ENCODE results near the gene ADGRB3.
"Not testable (repeated sequence)": the region's sequence is repeated elsewhere in the genome, so short reads cannot be mapped to it uniquely, and the experiment has no call there.

ADGRB3 gene

DNA sequence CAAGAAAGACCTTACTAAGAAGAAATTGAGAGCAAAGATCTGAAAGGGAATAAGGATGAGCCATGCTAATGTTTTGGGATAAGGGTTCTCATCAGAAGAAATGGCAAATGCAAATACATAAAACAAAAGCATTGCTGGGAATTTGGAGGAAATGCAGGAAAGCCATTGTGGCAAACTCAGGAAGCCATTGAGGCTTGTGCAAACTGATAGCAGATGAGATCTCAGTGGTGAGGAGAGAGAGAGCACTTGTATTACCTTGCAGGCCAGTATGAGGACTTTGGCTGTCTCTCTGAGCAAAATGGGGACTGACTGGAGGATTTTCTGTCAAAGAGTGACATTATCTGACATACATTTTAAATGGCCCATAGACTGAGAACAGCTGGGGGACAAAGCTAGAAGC, 103.0 kb downstream of the ADGRB3 start:
- DNase-seq (ENCODE audit: low read depth in 3 of 3): no peak

DNA sequence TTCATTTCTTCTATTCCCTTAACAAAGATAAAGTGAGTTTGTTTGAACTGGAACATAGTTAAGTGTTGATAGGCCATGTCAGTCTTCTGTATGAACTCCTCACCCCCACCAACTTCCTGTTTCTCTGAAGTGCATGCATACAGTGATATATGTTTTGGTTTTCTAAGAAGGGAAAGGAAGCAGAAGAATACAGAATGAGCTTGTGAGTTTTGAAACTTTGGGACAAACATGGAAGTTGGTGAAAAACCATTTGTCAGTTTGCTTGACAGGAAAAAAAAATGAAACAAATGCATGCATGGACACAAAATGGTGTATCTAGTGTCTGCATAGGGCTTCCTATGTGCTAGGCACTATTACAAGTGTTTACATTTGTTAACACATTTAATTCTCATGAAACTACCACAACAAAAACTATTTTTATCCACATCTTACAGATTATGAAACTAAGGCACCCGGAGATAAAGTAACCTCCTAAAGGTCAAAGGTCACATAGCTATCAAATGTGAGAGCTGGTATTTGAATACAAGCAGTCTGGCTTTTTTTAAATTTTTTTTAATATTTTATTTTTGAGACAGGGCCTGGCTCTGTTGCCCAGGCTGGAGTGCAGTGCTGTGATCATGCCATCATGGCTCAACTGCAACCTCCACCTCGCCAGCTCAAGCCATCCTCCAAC, 105.9 kb downstream of the ADGRB3 start:
- DNase-seq (ENCODE audit: low read depth in 3 of 3): no peak

DNA sequence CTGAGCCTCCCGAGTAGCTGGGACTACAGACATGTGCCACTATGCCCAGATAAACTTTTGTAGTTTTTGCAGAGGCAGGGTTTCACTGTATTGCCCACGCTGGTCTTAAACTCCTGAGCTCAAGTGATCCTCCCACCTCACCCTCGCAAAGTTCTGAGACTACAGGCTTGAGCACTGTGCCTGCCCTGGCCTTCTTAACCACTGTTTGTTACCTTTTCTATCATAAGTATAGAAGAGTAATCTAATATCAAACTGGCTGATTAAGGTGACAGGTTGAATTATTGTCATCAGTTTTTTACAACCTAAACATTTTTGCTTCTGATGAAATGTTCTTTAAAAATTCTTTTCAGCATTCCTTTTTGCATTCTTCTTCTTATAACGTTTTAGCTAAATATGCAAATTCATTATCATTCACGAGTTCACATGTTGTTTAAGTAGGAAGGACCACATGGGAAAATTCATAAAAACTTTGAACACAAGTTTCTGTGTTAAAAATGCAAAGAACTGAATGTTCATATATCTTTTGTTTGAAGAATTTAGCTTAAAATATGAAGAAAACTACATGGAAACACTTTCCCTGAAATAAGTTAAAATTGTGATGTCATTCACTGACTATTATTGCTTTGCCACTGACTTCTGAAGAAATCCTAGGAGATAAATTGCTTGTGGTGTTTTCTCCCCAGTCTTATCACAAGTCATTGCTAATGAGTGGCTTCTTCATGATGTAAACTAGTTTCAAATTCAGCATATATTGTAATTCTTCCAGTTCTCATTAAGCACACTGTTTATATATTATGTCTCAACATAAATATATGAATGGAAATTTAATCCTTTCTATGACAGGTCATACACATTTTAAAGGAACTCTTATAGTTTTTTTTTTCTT, 106.7 kb downstream of the ADGRB3 start:
- no peak for DNase-seq (ENCODE audit: low read depth in 3 of 3)

DNA sequence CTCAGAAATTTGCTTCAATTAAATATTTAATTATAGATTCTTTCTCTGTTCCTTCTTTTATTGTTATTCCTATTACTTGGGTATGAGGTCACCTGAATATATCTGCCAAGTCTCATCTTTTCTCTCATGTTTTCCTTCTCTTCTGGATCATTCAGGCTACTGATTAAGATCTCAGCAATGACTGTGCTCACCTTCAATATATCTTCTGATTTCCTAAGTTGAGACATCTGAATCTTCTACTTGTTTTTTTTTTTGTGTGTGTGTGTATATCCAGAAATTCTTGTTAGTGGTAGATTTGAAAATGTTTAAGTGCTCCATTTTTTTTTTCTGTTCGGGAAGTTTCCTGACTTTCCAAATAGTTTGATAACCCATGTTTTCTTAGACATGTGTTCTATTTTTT, 108.0 kb downstream of the ADGRB3 start:
- DNase-seq (ENCODE audit: low read depth in 3 of 3): no peak

DNA sequence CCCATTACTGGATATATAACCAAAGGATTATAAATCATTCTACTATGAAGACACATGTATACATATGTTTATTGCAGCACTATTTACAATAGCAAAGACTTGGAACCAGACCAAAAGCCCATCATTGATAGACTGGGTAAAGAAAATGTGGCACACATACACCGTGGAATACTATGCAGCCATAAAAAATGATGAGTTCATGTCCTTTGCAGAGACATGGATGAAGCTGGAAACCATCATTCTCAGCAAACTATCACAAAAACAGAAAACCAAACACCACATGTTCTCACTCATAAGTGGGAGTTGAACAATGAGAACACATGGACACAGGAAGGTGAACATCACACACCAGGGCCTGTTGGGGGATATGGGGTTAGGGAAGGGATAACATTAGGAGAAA, 109.3 kb downstream of the ADGRB3 start:
- DNase-seq (ENCODE audit: low read depth in 3 of 3): not testable (repeated sequence)

DNA sequence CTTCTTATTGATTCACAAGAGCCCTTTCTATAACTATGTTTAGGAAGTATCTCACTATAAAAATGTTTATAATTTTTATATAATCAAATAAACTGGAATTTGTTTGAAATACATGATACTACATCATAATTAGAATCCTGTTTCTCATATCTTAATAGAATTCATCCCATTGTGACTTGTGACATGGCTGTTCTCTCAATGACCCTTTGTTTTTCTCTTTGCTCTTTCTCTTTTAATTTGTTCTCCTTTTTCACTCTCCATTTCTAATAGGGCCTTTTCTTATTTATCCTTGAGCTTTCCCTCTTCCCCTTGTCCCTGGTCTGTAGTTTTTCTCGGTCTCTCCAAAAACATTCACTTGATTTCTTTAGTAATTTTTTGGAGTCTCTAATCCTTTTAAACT, 111.3 kb downstream of the ADGRB3 start:
- no peak for DNase-seq (ENCODE audit: low read depth in 3 of 3)

DNA sequence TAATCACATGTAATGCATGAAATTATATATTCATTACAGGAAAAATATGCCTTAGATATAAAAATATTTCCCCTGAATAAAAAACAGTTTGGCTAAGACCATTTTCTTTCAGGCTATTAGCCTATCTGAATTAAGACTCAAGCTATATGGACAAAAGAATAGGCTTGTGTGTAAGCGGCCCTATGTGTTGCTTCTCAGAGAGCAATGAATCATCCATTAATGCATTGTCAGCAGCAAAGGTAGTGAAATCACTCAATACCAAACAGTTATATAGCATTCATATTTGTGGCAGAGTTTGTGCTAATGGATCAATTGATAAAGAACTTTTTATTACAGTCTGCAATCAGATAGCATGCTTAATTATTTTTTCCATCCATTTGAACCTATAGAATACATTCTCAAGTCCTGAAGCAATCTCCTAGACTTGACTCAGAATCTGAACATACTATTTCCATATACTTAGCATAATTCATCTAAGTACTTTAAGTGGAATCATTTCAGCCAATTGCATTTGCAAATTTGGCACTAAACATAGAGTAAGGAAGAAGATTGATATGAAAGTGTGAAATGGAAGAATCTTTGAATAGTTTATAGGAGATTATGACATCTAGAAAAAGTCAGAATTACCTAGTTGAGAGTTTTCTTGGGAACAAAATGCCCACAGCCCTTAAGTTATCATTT, 112.2 kb downstream of the ADGRB3 start:
- DNase-seq (ENCODE audit: low read depth in 3 of 3): no peak

DNA sequence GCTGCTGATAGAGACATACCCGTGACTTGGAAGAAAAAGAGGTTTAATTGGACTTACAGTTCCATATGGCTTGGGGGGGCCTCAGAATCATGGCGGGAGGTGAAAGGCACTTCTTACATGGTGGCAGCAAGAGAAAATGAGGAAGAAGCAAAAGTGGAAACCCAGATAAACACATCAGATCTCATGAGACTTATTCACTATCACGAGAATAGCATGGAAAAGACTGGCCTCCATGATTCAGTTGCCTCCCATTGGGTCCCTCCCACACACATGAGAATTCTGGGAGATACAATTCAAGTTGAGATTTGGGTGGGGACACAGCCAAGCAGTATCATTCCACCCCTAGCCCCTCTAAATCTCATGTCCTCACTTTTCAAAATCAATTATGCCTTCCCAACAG, 112.8 kb downstream of the ADGRB3 start:
- not testable (repeated sequence) for DNase-seq (ENCODE audit: low read depth in 3 of 3)

DNA sequence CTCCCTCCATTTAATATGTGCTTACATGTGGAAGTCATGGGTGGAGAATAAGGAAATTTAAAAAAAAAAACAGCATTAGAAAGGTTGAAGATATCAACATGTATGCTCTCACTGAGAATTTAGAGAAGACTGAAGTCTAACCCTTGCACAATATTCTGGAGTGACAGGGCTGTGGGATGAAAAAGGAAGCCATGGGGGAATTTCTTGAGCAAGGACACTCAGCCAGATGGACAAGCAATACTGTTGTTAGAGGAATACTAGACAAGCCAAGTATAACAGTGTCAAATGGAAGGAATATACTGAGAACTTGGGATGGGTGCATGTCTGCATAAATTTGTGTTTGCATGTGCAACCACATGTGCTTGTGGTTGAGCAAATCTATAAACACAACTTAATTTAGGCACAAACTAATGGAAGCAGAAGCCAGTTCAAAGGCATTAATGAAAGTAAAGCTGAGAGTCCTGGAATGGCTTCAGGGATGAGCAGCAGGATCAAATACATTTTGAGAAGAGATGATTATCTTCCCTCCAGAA, 119.7 kb downstream of the ADGRB3 start:
- DNase-seq (ENCODE audit: low read depth in 3 of 3): no peak

DNA sequence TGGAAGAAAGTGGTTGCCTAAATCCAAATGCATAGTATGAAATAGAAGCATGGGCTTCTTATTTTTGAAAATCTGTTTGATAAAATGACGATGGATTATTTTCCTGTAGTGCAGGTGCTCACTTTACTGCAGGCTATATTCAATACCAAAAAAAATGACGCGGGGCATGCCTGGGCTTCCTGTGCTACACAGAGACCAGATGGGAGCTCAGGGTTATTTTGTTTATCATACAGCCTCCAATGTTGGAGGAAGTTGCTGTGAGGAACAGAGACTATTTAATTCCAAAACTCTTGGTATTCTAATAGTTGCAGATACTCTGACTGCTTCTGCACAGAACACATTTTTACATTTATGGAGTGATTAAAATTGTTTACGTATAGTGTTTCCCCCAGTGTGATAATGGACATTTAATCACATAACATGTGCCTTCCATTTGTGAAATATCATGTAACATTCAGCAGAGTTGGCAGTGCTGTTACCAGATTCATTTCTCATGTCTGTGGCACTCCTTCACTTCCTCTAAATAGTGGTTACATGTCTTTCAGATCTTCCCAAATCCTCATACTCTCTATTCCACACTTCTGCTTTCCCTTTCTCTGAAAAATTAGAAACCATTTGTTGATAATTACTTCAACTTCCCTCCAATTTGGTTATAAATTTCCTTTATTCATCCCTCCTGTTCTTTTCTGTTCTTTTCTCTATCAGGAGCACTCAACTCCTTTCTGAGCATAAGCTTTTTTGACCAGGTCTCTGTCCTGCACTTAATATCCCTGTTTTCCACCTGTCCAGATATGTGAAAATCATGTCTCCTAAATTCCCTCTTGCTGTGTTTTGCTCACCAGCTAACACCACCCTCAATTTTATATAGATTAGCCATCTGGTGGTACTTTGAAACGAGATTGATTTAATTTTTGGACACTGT, 121.6 kb downstream of the ADGRB3 start:
- no peak for DNase-seq (ENCODE audit: low read depth in 3 of 3)

DNA sequence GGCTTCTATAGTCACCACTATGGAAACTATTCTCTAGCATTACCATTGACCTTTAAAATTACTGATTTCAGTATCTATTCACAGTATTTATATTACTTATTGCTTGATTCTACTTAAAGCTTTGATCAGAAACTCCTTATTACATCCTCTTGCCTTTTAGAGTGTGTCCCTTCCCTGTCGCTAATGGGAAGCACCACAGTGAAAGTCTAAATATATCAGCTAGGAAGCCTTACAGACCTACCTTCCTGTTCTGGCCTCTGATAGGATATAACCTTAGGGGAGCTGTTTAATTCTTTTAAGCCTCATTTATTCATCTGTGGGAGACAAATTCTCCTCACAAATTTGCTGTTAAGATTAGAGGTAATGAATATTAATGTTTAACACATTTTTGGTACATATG, 122.7 kb downstream of the ADGRB3 start:
- DNase-seq (ENCODE audit: low read depth in 3 of 3): no peak

DNA sequence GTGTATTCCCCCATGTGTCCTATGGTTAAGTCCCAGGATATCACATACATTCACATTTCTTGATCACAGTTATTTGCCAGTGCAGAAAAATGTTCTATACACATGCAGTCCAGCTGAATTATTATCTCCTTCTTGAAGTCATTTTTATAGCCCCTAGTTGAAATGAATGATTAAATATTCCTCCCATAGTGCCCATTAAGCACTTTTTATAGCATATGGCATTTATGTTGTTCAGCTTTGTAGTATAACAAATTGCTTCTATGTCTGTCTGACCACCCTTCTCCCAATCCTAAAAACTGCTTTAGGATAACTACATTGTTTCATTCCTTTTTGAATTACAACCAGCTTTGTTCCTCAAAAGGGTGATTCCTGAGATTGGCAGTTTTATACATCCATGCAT, 123.5 kb downstream of the ADGRB3 start:
- DNase-seq (ENCODE audit: low read depth in 3 of 3): no peak

DNA sequence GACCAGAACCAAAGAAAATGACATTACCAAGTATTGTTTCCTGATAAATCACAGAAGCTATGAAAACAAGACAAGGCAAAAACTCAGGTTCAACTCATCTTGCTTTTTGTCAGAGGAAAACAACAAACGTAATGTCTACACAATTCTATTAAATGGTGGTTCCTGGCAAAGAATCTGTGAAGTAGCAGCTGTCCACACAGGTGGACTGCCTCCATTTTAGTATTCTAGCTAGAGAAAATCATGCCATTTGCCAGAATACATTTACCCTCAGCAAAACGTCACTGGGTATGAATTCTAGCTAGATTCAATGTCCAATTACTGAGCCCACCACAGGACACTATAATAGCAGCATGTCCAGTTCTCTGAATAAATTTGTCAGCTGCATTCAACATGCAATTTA, 125.4 kb downstream of the ADGRB3 start:
- no peak for DNase-seq (ENCODE audit: low read depth in 3 of 3)

DNA sequence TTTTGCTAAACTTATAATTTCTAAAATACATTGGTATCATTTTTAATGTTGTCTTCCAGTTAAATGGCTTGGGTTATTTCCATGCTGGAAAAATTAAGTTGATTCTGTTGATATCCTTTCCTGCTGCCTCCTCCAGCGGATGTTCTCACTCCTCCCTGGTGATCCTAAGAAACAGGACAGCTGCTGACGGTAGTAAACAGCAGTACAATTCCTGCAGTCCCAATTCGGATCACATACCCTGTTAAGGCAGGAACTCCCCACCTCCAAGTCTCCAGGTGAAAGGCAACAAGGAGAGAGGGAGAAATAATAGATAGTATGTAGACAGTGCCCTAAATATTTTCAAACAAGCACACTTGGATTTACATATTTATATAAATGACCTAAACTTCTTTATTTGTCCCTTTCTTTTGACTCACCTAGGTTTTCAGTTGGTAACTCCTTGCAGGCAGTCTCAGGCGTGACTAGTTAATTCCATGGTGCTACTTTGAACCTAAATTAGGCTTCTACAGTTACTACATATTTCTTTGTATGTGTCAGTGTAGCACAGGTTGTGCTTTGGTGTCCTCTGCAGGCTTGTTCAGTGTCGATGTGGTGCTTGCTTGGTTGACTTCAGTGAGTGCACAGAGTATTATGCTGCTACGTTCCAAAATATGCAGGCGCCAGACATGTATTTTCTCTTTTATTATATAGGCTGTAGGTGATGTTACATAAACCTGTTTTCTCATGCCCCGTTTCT, 126.0 kb downstream of the ADGRB3 start:
- no peak for DNase-seq (ENCODE audit: low read depth in 3 of 3)

DNA sequence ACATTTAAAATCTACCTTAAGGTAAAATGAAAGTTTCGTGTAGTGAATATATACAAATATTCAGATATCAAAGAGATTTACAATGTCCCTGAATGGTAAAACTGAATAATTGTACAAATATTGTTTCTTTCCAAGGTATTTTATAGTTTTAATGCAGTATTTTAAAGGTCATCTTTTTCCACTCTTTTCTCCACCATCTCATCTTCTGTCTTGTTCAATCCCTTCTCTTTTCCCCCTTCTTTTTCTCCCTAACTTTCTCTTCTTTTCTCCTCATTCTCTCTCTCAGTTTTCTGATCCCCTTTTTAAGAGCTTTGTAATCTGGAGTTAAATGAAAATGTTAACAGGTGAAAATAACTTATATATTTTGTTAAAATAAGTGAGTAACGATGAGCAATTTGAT, 126.9 kb downstream of the ADGRB3 start:
- DNase-seq (ENCODE audit: low read depth in 3 of 3): no peak

DNA sequence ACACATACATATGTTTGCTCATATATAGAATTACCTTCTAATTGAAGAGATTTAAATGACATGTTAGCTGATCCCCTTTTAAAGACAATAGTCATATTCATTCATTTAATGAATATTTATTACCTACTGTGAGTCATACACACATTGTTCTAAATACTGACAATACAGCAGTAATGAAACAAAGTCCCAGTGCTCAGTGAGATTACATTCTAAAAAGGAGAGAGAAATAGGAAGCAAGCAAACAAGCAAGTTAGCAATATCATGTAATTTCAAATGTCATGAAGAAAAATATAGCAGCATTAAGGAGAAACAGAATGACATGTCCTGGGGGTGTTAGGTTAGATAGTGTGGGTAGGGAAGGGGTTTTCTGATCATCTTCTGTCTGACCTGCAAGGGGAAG, 136.3 kb downstream of the ADGRB3 start:
- no peak for DNase-seq (ENCODE audit: low read depth in 3 of 3)

DNA sequence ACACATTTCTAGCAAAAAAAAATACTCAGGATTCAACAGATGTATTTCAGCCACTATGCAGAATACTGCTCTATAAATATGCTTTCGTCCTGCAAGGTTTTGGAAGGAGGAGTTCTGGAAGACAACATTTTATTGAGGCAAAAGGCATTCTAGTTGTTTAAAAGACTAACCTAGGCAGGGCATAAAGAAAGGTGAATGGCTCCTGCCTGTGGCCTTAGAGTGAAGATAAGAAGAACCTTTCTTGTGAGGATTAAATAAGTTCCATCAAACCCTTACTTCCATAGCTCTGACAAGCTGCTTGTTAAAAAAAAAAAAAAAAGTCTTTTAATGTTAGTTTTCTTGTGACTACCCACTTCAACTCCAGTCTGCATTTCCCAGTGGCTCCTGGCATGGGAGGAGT, 139.8 kb downstream of the ADGRB3 start:
- DNase-seq (ENCODE audit: low read depth in 3 of 3): no peak

DNA sequence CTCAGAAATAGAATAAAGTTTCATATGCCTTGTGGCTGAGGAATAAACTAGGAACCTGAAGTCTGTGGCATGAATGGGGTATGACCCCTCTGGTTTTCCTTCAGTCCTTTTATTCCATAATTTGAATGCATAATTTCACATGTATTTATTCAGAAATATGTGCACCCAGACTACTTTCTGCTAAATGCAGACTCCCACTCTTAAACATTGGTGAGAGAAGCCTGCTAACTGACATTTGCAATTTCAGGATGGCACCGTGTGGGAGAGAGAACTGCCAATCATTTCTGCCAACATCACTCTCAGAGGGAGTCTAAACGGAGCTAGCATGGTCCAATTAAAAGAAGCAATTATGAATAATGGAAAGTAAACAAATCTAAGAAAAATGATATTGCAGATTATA, 141.3 kb downstream of the ADGRB3 start:
- no peak for DNase-seq (ENCODE audit: low read depth in 3 of 3)

DNA sequence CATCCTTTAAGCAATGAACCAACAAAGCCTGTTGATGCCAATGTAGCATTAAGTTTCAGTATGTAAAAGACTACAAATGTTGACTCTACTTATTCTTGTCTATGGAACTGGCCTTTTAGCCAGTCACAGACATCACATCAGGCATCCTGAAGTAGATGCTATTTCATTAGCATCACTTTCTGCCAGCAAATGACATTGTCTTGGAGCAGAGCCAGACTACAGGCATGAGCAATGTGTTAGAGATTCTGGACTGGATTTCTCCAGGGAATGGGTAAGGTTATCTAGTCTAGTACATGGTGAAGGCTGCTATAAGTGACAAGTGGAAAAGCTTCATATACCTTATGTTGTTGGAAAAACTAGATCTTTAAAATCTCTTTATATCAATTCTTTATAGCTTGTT, 142.9 kb downstream of the ADGRB3 start:
- DNase-seq (ENCODE audit: low read depth in 3 of 3): no peak

DNA sequence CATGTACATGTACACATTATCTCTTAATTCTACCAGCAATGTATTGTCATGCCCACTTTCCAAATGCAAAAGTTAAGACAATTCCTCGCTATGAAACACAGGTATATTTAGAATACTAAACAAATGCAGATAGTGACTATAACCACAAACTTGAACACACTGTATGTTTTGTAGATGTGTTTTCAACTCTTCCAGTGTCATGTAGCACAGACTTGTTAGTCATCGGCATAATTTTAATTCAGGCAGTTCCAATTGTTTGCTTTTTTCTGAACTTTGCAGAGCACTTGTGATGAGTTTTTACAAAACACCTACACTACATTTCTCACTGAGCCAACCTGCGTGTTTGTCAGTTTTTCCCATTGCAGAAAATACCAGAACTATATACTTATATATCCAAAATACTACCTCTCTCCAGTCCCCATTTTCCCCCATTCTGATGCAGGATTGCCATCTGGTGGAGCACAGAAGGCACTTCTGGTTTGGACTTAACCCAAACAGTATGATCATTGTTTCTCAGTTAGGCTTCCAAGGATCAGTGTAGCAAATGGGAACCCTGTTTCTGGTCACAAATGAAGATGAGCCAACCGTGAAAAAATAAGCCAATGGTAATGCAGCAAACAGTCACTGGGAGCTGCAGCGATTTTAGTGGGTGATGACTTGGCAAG, 143.4 kb downstream of the ADGRB3 start:
- no peak for DNase-seq (ENCODE audit: low read depth in 3 of 3)

Measured in stimulated activated CD4-positive, alpha-beta T cell treated with anti-CD3 and anti-CD28 coated beads, TNF-alpha, amount 100 ng/mL, for 4 hours (primary cell).